Globus pallidus (tissue), 1 donor: ENCODE results near the gene COLEC12.

Experiments used
- DNase-seq: peaks from one replicate; pipeline ENCODE4 v3.0.0-alpha.2; 2015; ENCODE audit warnings: low spot score

COLEC12 gene

GRCh38 chr18:383135-383534, 117.4 kb downstream of the COLEC12 start:
- no peak for DNase-seq

DNA sequence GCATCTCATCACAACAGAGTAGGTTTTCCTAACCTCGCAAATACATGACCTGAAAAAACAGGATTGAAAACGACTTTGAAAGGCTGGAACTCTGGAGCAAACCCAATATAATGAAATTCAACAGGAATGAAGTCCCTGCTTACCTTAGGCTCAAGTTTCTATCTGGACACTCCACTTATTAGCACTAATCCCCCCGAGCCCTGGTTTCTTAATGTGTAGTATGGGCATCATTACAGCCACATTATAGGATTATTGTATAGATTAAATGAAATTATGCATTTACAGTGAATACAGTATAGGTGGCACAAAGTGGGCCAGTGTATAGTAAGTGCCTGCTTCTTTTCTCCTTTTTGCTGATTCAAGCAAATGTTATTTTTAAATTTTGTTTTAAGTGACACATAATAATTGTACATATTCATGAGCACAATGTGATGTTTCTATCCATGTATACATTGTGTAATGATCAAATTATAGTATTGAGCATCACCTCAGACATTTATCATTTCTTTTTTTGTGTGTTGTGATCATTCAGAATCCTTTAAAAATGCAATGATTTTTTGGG, 118.0 kb downstream of the COLEC12 start:
- DNase-seq = no peak

- no peak for DNase-seq
These were observed 120.7 kb downstream of the COLEC12 start for GRCh38 chr18:379681-380330.

- peak; percentile 72 for DNase-seq
These were observed 122.4 kb downstream of the COLEC12 start for GRCh38 chr18:378079-378478.

GRCh38 chr18:377088-377487, 123.4 kb downstream of the COLEC12 start:
- no peak for DNase-seq

DNA sequence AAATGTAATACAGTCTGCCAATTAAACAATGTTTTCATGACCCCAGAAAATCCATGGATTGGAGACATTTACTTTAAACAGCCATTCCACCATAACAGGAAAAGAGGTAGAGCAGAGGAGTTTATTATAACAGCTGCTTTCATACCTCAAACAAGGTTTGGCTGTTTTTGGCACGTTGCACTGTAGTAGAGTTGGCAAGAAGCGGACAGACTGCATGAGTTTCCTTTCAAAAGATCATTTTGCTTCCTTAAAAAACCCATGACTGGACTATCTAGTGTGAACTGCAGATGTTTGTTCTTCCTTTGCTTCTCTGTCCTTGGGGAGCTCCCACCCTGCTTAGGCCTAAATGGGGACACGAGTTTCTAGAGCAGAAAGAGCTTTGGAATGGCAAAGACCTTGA, 124.2 kb downstream of the COLEC12 start:
- no peak for DNase-seq

GRCh38 chr18:374721-375168, 125.8 kb downstream of the COLEC12 start:
- DNase-seq = no peak

DNA sequence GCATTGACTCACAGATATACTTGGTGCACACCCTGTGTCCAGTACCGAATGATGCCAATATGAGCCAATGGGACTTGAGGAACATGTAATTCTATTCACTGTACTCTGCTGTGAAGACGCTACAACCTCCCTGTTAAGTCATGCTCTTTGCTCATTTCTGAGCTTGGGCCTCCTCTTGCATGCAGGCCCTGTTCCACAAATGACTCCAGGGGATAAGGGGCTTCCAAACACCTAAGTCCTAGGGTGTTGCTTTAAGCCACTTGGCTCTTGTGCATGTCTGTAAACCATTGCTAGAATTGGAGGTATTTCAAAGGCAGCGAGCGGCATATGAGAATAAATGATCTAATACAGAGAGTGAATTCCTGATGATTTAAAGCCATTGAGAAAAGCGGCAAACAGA, 126.7 kb downstream of the COLEC12 start:
- no peak for DNase-seq

- no peak for DNase-seq
These were observed 128.9 kb downstream of the COLEC12 start for GRCh38 chr18:371609-371982.

- no peak for DNase-seq
These were observed 129.5 kb downstream of the COLEC12 start for GRCh38 chr18:370751-371608.

- no peak for DNase-seq
These were observed 131.1 kb downstream of the COLEC12 start for GRCh38 chr18:369224-370015.

DNA sequence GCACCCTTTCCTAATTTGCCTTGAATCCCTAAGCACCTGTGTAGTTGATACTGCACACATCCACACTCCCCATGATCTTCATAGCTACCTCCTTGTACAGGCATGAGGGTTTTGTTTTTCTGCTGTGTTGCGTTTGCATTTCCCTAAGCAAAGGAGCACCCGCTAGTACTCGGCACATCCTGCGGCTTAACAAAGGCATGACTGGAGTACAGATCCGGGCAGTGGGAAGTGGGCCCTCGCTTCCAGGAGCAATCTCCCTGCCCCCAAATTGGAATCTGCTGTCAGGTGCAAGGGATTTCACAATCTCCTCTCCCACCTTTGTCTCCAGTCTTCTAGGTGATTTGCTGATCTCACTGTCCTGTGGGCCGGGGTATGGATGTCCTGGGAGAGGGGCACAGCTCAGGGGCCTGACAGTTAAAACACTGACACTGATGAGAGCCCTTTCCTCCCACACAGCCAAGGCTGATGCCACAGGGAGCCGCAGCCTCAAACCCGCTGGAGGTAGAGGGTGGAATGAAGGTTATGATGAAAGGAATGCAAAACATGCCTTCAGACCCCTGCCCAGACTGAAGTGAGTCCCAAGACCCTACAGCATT, 133.9 kb downstream of the COLEC12 start:
- DNase-seq = no peak

GRCh38 chr18:365651-366050, 134.8 kb downstream of the COLEC12 start:
- DNase-seq = no peak

DNA sequence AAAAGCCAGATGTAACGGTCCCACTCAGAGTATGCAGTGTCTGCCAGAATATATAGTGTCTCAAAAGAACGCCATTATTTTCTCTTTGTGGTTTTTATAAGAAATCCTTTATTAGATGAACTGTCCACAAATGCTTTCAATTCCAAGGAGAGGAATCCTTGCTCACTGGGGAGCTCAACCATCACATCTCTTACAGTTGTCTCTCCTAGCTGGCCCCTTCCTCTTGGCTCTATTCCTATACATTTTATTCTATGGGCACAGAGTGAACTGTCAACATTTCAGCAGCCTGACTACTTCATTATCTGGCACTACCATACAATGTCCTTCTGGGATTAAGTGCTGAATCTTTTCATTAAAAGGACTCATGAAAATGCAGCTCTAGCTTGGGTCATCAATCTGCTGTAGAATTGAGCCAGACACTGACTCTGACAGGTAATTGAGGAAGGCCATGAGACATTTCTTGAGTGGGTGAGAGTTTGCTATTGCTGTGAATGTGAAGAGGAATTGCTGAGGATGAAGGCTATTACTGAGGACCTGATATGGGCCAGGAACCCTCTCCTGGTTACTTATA, 136.2 kb downstream of the COLEC12 start:
- no peak for DNase-seq

DNA sequence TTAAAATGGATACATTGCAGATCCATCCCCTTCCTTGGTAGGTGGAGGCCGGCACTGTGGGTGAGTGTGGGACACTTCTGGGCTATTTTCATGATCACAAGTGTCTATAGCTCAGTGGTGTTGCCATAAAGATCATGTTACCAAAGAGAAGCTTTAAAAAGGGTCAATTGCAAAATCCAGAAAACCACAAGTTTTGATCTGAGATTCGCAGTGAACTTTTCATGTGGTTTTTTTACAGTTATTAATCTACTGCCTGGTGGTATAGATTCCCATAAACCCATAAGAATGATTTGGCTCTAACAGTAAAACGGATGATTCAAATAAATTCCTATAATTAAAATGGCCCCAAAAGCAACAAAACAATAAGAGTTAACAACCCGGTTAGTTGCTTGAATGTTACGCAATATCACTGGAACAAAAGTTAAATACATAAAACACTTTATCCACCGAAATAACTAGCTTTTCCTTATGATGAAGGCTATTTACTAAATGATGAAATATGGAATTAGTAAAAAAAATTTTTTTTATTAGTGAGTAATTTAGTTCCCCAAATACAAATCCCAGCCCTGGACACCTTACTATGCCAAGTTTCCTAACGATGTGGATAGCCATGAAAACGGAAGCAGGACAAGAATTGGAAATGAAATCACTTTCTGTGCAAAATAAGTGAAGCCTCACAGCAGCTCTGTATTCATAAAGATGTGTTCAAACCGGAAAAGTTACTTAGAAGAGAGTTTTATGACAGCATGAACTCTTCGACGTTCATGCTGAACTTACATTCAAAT, 137.0 kb downstream of the COLEC12 start:
- DNase-seq = no peak

- no peak for DNase-seq
These were observed 137.9 kb downstream of the COLEC12 start for GRCh38 chr18:362311-363290.

DNA sequence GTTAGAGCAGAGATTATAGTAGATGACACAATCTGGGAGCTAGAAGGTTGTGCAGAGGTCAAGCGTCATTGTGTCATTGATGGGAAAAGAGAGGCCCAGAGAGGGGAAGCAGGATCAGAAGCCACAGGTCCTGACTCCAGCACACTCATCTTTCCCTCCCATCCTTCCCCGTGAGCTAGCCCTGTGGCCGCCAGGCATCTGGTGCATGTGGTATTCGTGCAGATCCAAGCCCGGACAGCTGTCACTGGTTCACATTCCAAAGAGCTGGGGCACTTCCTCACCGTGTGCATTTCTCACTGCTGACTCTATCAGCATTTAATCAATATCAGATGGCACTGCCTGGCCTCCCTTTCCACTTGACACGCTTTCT, 138.6 kb downstream of the COLEC12 start:
- DNase-seq = no peak

DNA sequence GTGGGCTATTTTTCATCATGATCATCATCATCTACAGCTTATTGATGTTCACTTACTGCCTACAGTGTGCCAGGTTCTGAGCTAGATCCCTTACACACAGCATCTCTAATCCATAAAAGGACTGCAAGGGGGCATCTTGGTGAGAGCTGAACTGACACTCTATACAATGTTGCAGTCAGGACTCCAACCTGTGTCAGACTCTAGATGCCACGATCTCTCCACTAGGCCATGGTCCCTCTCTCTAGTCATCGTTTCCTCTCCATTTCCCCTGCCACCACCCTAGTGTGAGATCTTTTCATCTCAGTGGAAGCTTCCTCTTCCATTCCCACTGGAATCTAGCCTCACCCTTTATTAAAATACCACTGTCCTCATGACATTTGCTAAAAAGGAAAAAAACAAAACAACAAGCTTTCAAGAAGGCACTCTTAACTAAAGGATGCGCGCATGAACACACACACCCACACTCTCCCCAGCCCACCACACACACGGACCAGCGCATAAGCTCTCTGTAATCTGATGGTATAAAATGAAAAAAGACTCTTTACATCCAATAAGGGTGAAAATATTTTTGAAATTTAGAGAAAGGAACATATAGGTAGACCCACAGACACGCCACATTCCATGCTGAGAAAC, 139.3 kb downstream of the COLEC12 start:
- no peak for DNase-seq

DNA sequence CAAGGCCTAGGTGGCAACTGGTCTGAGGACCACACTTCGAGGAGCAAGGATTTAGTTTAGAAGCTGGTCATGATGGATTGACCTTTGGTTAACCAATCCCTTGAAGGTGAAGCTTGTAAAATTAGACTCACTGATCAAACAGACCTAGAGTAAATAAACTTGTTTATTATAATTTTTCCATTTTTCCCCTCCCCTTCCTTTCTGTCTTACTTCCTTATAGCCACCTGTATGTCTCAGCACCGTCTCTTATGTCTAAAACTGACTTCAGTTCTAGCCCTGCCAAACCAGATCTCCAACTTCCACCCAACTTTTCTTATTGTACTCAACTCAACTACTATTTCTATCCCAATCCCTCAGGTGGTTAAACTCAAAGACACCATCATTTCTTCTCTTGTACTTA, 139.8 kb downstream of the COLEC12 start:
- no peak for DNase-seq
